ENCODE measurements around the gene FAM78B.

FAM78B gene

DNA sequence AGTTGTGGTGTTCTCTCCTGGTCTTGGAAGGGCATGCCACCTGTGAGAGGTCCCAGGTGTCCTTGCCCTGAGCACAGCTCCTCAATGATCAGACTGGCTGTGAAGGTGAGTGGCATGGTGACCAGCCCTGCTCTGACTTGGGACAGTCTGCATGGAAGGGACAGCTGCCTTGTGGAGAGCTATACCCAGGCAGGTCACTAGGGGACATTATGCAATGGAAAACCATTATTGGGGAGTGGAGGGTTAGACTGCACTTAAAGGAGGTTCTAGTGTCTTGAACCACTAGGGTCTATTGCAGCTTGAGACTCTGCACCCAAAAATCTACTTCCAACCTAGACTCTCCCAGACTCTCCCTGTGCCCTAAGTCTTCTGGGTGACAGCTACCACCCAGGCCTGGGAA is 24.8 kb downstream of the FAM78B start:
- Histone ChIP-seq H3K27ac (ENCODE audit: low read depth, low read length) (no peak overlapping the region), H3K9ac (ENCODE audit: low read length in 5 of 5) (no peak overlapping the region), H3K4me1 (ENCODE audit: control insufficient read depth in 5 of 5, insufficient read depth in 5 of 5, low read length in 5 of 5) (no peaks in the 10 kb centered on the region), H3K9me3 (ENCODE audit: control insufficient read depth in 5 of 5, low read length in 5 of 5) (no peaks in the 10 kb centered on the region), H3K36me3 (ENCODE audit: control insufficient read depth in 5 of 5, insufficient read depth in 5 of 5, low read length in 5 of 5) (no peaks in the 10 kb centered on the region), H3K27me3 (ENCODE audit: control insufficient read depth in 5 of 5, insufficient read depth in 4 of 5, low read length in 5 of 5) (no peaks in the 10 kb centered on the region), H3K4me3 (ENCODE audit: low read depth in 1 of 5, low read length in 5 of 5) (no peak overlapping the region)

DNA sequence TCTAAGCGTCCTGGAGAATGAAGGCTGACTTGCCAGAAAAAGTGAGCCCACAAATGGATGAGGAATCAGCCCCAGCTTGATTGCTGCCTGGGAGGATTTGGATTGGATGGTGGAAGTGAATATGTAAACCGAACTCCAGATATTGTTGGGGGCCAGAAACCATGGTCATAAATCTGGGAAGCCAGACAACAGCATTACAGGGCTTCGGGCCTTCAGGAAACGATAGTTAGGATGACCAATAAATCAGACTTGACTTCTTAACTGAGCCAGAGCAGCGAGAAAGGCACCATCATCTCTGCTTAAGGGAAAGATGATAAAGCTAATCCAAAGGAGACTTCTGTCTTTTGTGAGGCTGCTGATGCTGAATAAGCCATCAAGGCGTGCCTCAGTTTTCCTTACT is 26.6 kb downstream of the FAM78B start:
- Histone ChIP-seq H3K4me3 (ENCODE audit: low read depth in 1 of 5, low read length in 5 of 5) (no peak overlapping the region), H3K4me1 (ENCODE audit: control insufficient read depth in 5 of 5, insufficient read depth in 5 of 5, low read length in 5 of 5) (no peaks in the 10 kb centered on the region), H3K36me3 (ENCODE audit: control insufficient read depth in 5 of 5, insufficient read depth in 5 of 5, low read length in 5 of 5) (no peaks in the 10 kb centered on the region), H3K9me3 (ENCODE audit: control insufficient read depth in 5 of 5, low read length in 5 of 5) (no peaks in the 10 kb centered on the region), H3K27ac (ENCODE audit: low read depth, low read length) (no peak overlapping the region), H3K27me3 (ENCODE audit: control insufficient read depth in 5 of 5, insufficient read depth in 4 of 5, low read length in 5 of 5) (no peaks in the 10 kb centered on the region), H3K9ac (ENCODE audit: low read length in 5 of 5) (no peak overlapping the region)

DNA sequence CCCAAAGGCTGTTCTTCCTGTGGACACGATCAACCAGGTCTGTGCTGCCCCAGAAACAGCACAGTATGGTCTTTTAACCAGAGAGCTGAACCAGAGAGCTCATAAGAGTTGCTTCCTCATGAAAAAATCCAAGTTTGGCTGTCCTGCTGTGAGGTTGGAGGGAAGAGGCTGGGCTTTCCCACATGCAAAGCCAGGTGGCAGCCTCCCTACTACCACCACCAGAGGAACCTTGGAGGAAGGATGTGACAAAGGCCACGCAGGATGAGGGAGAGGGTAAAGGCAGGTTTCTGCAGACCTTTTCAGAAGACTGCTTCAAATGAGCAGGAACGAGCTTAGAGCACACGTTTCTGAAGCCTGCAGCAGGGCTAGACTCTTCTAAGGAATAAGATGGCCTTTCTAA is 27.1 kb downstream of the FAM78B start:
- H3K9me3 ChIP-seq (ENCODE audit: control insufficient read depth in 5 of 5, low read length in 5 of 5): no peaks in the 10 kb centered on the region

DNA sequence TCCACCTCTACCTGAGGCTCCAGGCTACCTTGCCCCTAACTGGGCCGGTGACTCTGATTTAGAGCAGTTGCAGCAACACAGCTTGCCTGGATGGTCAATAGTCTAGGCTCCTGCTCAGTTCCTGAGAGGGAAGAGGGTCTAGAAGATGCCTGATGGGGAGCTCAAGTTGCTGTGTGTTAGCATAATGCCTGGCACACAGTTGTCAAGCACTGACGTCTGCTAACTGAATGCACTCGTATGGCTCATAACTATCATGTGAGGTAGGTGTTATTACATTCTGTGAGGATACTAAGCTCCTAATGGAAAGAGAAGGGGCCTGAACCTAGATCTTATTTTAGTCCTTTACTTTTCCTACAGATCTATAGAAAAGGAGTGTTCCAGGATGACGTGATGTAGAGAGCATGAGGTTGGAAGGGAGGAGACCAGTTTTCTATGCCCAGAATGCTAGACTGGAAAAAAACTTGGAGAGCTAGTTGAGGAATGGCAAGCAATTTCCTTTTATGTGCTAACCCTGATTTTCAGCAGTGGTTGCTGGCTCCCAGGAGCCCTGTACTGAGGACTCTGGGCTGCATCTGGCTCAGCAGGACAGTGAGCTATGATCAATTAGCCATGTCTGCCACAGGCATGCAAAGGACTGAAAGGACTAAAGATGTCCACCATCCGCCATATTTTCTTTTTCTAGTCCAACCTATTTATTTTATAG is 30.0 kb downstream of the FAM78B start:
- H3K36me3 ChIP-seq (ENCODE audit: control insufficient read depth in 5 of 5, insufficient read depth in 5 of 5, low read length in 5 of 5): no peaks in the 10 kb centered on the region
- H3K27ac ChIP-seq (ENCODE audit: low read depth, low read length): no peak overlapping the region
- no peaks in the 10 kb centered on the region for H3K4me1 ChIP-seq (ENCODE audit: control insufficient read depth in 5 of 5, insufficient read depth in 5 of 5, low read length in 5 of 5)
- no peak overlapping the region for H3K9ac ChIP-seq (ENCODE audit: low read length in 5 of 5)
- H3K27me3 ChIP-seq (ENCODE audit: control insufficient read depth in 5 of 5, insufficient read depth in 4 of 5, low read length in 5 of 5): no peaks in the 10 kb centered on the region
- H3K9me3 ChIP-seq (ENCODE audit: control insufficient read depth in 5 of 5, low read length in 5 of 5): peaks cover 0 to 6% (median 4%) of the 10 kb centered on the region in 5 donors
- no peak overlapping the region for H3K4me3 ChIP-seq (ENCODE audit: low read depth in 1 of 5, low read length in 5 of 5)

More for the DNA sequence above, 27.1 kb downstream of the FAM78B start:
- Histone ChIP-seq H3K27me3 (ENCODE audit: control insufficient read depth in 5 of 5, insufficient read depth in 4 of 5, low read length in 5 of 5) (no peaks in the 10 kb centered on the region), H3K4me1 (ENCODE audit: control insufficient read depth in 5 of 5, insufficient read depth in 5 of 5, low read length in 5 of 5) (no peaks in the 10 kb centered on the region), H3K9ac (ENCODE audit: low read length in 5 of 5) (no peak overlapping the region), H3K4me3 (ENCODE audit: low read depth in 1 of 5, low read length in 5 of 5) (no peak overlapping the region), H3K36me3 (ENCODE audit: control insufficient read depth in 5 of 5, insufficient read depth in 5 of 5, low read length in 5 of 5) (no peaks in the 10 kb centered on the region), H3K27ac (ENCODE audit: low read depth, low read length) (no peak overlapping the region)

DNA sequence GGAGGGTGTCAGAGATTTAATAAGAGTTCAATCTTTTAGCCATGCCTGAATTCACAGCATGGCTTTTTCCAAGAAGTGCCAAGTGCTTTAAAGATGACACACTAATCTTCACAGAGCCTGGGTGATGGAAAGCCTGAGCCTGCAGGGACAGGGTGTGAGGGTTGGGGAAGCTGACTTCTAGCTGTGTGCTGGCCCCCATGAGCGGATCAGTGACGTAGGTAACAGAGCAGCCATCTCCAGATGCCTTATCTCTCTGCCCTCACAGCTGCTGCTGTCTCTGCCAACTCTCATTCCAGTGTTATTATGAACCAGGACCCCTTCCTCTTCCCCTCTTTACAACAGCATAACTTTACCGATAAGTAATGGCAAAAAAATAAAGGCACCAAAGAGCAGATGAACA is 30.6 kb downstream of the FAM78B start:
- peaks cover 0 to 6% (median 4%) of the 10 kb centered on the region in 5 donors for H3K9me3 ChIP-seq (ENCODE audit: control insufficient read depth in 5 of 5, low read length in 5 of 5)

DNA sequence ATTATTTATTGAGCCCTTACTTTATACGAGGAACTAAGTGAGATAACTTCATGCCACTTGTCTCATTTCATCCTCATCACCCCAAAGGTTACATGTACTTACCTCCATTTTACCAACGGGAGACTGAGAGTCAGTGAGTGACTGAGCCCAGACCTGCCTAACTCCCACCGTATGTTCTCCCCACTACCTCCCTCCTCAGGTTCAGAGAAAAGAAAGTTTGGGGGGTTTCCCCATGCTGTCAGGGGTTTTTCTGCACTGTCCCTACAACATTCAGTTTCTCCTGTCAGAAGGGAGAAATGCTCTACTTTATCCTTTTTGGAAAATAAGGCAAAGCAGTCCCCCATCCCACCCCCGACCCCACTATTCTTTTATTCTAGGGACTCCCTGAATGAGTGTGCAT is 32.9 kb downstream of the FAM78B start:
- H3K36me3 ChIP-seq (ENCODE audit: control insufficient read depth in 5 of 5, insufficient read depth in 5 of 5, low read length in 5 of 5): no peaks in the 10 kb centered on the region
- no peaks in the 10 kb centered on the region for H3K4me1 ChIP-seq (ENCODE audit: control insufficient read depth in 5 of 5, insufficient read depth in 5 of 5, low read length in 5 of 5)
- peaks cover 0 to 6% (median 4%) of the 10 kb centered on the region in 5 donors for H3K9me3 ChIP-seq (ENCODE audit: control insufficient read depth in 5 of 5, low read length in 5 of 5)
- no peaks in the 10 kb centered on the region for H3K27me3 ChIP-seq (ENCODE audit: control insufficient read depth in 5 of 5, insufficient read depth in 4 of 5, low read length in 5 of 5)
- H3K9ac ChIP-seq (ENCODE audit: low read length in 5 of 5): no peak overlapping the region
- no peak overlapping the region for H3K27ac ChIP-seq (ENCODE audit: low read depth, low read length)
- no peak overlapping the region for H3K4me3 ChIP-seq (ENCODE audit: low read depth in 1 of 5, low read length in 5 of 5)

More for the DNA sequence above, 30.6 kb downstream of the FAM78B start:
- no peaks in the 10 kb centered on the region for H3K36me3 ChIP-seq (ENCODE audit: control insufficient read depth in 5 of 5, insufficient read depth in 5 of 5, low read length in 5 of 5)
- no peak overlapping the region for H3K9ac ChIP-seq (ENCODE audit: low read length in 5 of 5)
- no peaks in the 10 kb centered on the region for H3K27me3 ChIP-seq (ENCODE audit: control insufficient read depth in 5 of 5, insufficient read depth in 4 of 5, low read length in 5 of 5)
- no peak overlapping the region for H3K4me3 ChIP-seq (ENCODE audit: low read depth in 1 of 5, low read length in 5 of 5)
- H3K4me1 ChIP-seq (ENCODE audit: control insufficient read depth in 5 of 5, insufficient read depth in 5 of 5, low read length in 5 of 5): no peaks in the 10 kb centered on the region
- no peak overlapping the region for H3K27ac ChIP-seq (ENCODE audit: low read depth, low read length)

DNA sequence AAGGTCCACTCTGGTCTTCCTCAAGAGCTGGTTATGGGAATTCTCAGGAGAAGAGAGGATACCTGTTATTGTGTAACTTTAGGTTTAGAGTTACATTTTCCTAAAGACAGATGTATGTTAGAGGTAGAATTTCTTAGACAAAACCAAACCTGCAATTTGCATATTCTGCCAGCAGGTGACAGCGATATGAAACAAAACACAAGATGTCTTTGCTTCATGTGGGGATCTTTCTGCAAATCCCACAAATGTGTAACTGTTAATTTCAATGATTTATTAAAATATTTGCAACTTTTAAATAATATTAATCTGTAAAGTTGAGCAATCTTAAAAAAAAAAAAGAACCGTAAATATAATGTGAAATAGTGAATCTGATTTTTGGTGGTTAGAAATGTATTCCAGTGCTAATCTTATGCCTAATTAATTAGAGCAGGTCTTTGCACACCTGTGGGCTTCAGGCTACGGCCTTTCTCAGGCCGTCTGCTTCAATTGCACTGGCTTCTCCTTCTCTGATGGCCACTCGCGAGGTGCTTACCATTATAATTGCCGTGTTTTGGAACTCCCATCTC is 33.4 kb downstream of the FAM78B start:
- Histone ChIP-seq H3K4me3 (ENCODE audit: low read depth in 1 of 5, low read length in 5 of 5) (no peak overlapping the region), H3K27ac (ENCODE audit: low read depth, low read length) (no peak overlapping the region)

DNA sequence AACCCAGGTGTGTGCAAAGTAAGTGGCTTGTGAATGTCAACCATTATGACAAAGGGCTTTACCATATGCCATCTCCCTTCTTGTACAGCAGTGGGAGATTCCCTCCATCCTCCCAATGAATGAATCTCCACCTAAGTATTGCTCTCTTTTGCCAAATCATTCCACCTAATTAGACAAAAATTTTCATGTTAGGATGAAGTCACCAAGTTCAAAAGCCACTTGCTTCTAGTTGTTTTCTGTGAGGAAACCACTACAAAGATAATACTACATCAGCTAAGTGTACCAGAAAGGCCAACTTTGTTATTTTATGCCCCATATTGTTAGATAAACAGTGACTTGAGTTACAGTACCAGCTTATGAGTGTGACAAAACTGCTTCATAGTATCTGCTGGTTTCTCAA is 34.3 kb downstream of the FAM78B start:
- Histone ChIP-seq H3K36me3 (ENCODE audit: control insufficient read depth in 5 of 5, insufficient read depth in 5 of 5, low read length in 5 of 5) (peaks cover 0 to 3% (median 0%) of the 10 kb centered on the region in 5 donors), H3K9ac (ENCODE audit: low read length in 5 of 5) (no peak overlapping the region), H3K27ac (ENCODE audit: low read depth, low read length) (no peak overlapping the region), H3K9me3 (ENCODE audit: control insufficient read depth in 5 of 5, low read length in 5 of 5) (peaks cover 0 to 6% (median 4%) of the 10 kb centered on the region in 5 donors), H3K4me1 (ENCODE audit: control insufficient read depth in 5 of 5, insufficient read depth in 5 of 5, low read length in 5 of 5) (no peaks in the 10 kb centered on the region), H3K27me3 (ENCODE audit: control insufficient read depth in 5 of 5, insufficient read depth in 4 of 5, low read length in 5 of 5) (no peaks in the 10 kb centered on the region), H3K4me3 (ENCODE audit: low read depth in 1 of 5, low read length in 5 of 5) (no peak overlapping the region)

More for the DNA sequence above, 33.4 kb downstream of the FAM78B start:
- H3K27me3 ChIP-seq (ENCODE audit: control insufficient read depth in 5 of 5, insufficient read depth in 4 of 5, low read length in 5 of 5): no peaks in the 10 kb centered on the region
- H3K9ac ChIP-seq (ENCODE audit: low read length in 5 of 5): no peak overlapping the region
- H3K9me3 ChIP-seq (ENCODE audit: control insufficient read depth in 5 of 5, low read length in 5 of 5): peaks cover 0 to 6% (median 4%) of the 10 kb centered on the region in 5 donors
- no peaks in the 10 kb centered on the region for H3K4me1 ChIP-seq (ENCODE audit: control insufficient read depth in 5 of 5, insufficient read depth in 5 of 5, low read length in 5 of 5)
- H3K36me3 ChIP-seq (ENCODE audit: control insufficient read depth in 5 of 5, insufficient read depth in 5 of 5, low read length in 5 of 5): peaks cover 0 to 3% (median 0%) of the 10 kb centered on the region in 5 donors

DNA sequence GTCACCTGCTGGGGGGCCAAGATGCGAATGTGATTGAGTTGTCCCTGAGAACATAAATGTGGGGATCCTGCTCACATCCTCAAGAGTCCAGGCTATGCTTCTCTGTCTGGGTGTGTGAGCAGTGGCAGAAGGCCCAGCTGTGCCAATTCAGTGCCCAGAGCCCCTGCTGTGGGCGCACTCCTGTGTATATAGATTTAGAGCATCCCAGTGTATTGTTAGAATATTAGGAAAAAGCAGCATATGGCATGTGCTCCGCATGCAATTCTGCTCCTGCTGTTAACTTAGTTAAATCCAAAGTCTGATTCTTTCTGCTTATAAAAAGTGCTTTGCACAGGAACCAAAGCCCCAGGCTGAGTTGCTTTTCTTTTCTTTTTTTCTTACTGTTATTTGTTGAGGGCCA is 37.8 kb downstream of the FAM78B start:
- peaks cover 0 to 6% (median 4%) of the 10 kb centered on the region in 5 donors for H3K9me3 ChIP-seq (ENCODE audit: control insufficient read depth in 5 of 5, low read length in 5 of 5)
- H3K4me3 ChIP-seq (ENCODE audit: low read depth in 1 of 5, low read length in 5 of 5): no peak overlapping the region
- no peaks in the 10 kb centered on the region for H3K27me3 ChIP-seq (ENCODE audit: control insufficient read depth in 5 of 5, insufficient read depth in 4 of 5, low read length in 5 of 5)
- H3K4me1 ChIP-seq (ENCODE audit: control insufficient read depth in 5 of 5, insufficient read depth in 5 of 5, low read length in 5 of 5): peaks cover 0 to 5% (median 0%) of the 10 kb centered on the region in 5 donors
- H3K36me3 ChIP-seq (ENCODE audit: control insufficient read depth in 5 of 5, insufficient read depth in 5 of 5, low read length in 5 of 5): peaks cover 0 to 3% (median 0%) of the 10 kb centered on the region in 5 donors
- H3K9ac ChIP-seq (ENCODE audit: low read length in 5 of 5): no peak overlapping the region
- H3K27ac ChIP-seq (ENCODE audit: low read depth, low read length): no peak overlapping the region

DNA sequence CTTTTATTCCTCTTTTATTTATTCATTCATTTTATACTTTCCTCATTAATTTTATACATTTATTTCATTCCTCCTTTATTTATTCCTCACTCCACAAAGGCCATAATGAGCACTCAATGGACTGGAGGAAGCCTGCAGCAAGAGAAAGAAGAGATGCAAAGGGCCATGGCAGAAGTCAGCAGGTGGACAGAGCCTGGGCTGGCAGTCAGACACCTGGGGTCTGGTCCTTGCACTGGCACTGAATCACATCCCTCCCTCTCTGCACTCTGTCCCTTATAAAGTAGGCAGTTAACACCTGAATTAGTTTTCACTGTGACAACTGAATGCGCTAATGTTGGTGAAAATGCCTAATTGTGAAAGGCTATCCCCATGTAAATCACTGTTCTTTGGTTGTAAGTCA is 38.6 kb downstream of the FAM78B start:
- no peak overlapping the region for H3K4me3 ChIP-seq (ENCODE audit: low read depth in 1 of 5, low read length in 5 of 5)
- H3K27me3 ChIP-seq (ENCODE audit: control insufficient read depth in 5 of 5, insufficient read depth in 4 of 5, low read length in 5 of 5): no peaks in the 10 kb centered on the region
- peaks cover 0 to 3% (median 0%) of the 10 kb centered on the region in 5 donors for H3K36me3 ChIP-seq (ENCODE audit: control insufficient read depth in 5 of 5, insufficient read depth in 5 of 5, low read length in 5 of 5)
- peaks cover 0 to 4% (median 4%) of the 10 kb centered on the region in 5 donors for H3K9me3 ChIP-seq (ENCODE audit: control insufficient read depth in 5 of 5, low read length in 5 of 5)
- peaks cover 0 to 5% (median 0%) of the 10 kb centered on the region in 5 donors for H3K4me1 ChIP-seq (ENCODE audit: control insufficient read depth in 5 of 5, insufficient read depth in 5 of 5, low read length in 5 of 5)
- H3K27ac ChIP-seq (ENCODE audit: low read depth, low read length): no peak overlapping the region
- H3K9ac ChIP-seq (ENCODE audit: low read length in 5 of 5): no peak overlapping the region
